Cortex of kidney (tissue), 1 donor: Measurements from ENCODE around the gene PDE4D.

Experiments used
- DNase-seq: peaks from one replicate; lab custom pipeline; 2025; lab: John Stamatoyannopoulos, UW

PDE4D gene

GRCh38 chr5:59286510-59286909 is 607.0 kb downstream of the PDE4D start:
- no peak for DNase-seq

- no peak for DNase-seq
Measured at GRCh38 chr5:59285300-59286016, 608.1 kb downstream of the PDE4D start.

- DNase-seq = no peak
Measured at GRCh38 chr5:59282726-59283125, 610.8 kb downstream of the PDE4D start.

GRCh38 chr5:59279979-59280378 is 613.5 kb downstream of the PDE4D start:
- DNase-seq = no peak

- DNase-seq = no peak
Measured at GRCh38 chr5:59276917-59277372, 616.6 kb downstream of the PDE4D start.

- DNase-seq = no peak
Measured at GRCh38 chr5:59276325-59276675, 617.2 kb downstream of the PDE4D start.

- DNase-seq = no peak
Measured at GRCh38 chr5:59275510-59276324, 617.8 kb downstream of the PDE4D start.

GRCh38 chr5:59275170-59275509 is 618.4 kb downstream of the PDE4D start:
- DNase-seq = no peak

- DNase-seq = no peak
Measured at GRCh38 chr5:59274106-59274636, 619.4 kb downstream of the PDE4D start.

GRCh38 chr5:59272809-59273427 is 620.6 kb downstream of the PDE4D start:
- no peak for DNase-seq

- no peak for DNase-seq
Measured at GRCh38 chr5:59268756-59269415, 624.6 kb downstream of the PDE4D start.

GRCh38 chr5:59267033-59267432 is 626.5 kb downstream of the PDE4D start:
- DNase-seq = no peak

GRCh38 chr5:59266410-59266809 is 627.1 kb downstream of the PDE4D start:
- no peak for DNase-seq

GRCh38 chr5:59264639-59265245 is 628.8 kb downstream of the PDE4D start:
- DNase-seq = no peak

GRCh38 chr5:59264013-59264412 is 629.5 kb downstream of the PDE4D start:
- no peak for DNase-seq

- DNase-seq = no peak
Measured at GRCh38 chr5:59261969-59262368, 631.6 kb downstream of the PDE4D start.

GRCh38 chr5:59260973-59261372 is 632.6 kb downstream of the PDE4D start:
- no peak for DNase-seq

GRCh38 chr5:59260200-59260599 is 633.3 kb downstream of the PDE4D start:
- no peak for DNase-seq

- no peak for DNase-seq
Measured at GRCh38 chr5:59259237-59259636, 634.3 kb downstream of the PDE4D start.

GRCh38 chr5:59257488-59258400 is 635.8 kb downstream of the PDE4D start:
- DNase-seq = no peak

- no peak for DNase-seq
Measured at GRCh38 chr5:59256331-59256730, 637.2 kb downstream of the PDE4D start.
